WTC11 (cell line): ENCODE data around the gene CRIP2. TPM values are rescaled to one million over a fixed set of nuclear protein-coding genes. Genes with fewer than 3 reads are reported as not detected.

Source experiments
- ATAC-seq: fragments of 200-7000 bp; cut with Tn5 transposase; 2 replicates; pipeline ENCODE4 v1.10.0; 2021; ENCODE audit warnings: mild to moderate bottlenecking, moderate library complexity
- CTCF ChIA-PET: fragments of 300-600 bp; sonication (Branson Sonifier 250); formaldehyde crosslinking; loops from one replicate; lab custom pipeline; 2021; ENCODE audit warnings: antibody characterized with exemption; lab: Charles Lee
- POLR2A ChIA-PET: fragments of 350-600 bp; sonication (Branson Sonifier 250); formaldehyde crosslinking; loops from one replicate; lab custom pipeline; 2021; ENCODE audit warnings: antibody characterized with exemption; lab: Charles Lee
- DNase-seq: peaks from one replicate; pipeline ENCODE4 v3.0.0; 2021; ENCODE audit warnings: low spot score
- H3K27ac Mint-ChIP-seq: 2 replicates; pipeline ENCODE4 v1.8.0; 2021; ENCODE audit warnings: mixed read lengths
- H3K27me3 Mint-ChIP-seq: 2 replicates; pipeline ENCODE4 v1.8.0; 2021; ENCODE audit warnings: low read depth, mild to moderate bottlenecking, moderate library complexity, mixed read lengths
- H3K36me3 Mint-ChIP-seq: 2 replicates; pipeline ENCODE4 v1.8.0; 2021; ENCODE audit warnings: mixed read lengths
- H3K4me1 Mint-ChIP-seq: 2 replicates; pipeline ENCODE4 v1.8.0; 2022; ENCODE audit warnings: mixed read lengths
- H3K4me3 Mint-ChIP-seq: 2 replicates; pipeline ENCODE4 v1.8.0; 2021; ENCODE audit warnings: mild to moderate bottlenecking, moderate library complexity, mixed read lengths
- H3K9me3 Mint-ChIP-seq: 2 replicates; pipeline ENCODE4 v1.8.0; 2021; ENCODE audit warnings: mixed read lengths
- AFF4 ChIP-seq: sonication (generic); formaldehyde crosslinking; IDR thresholded peaks from 2 replicates; pipeline ENCODE4 v1.8.1; 2023; ENCODE audit warnings: mild to moderate bottlenecking, missing genetic modification reagents, borderline replicate concordance
- CREM ChIP-seq: sonication (generic); formaldehyde crosslinking; IDR thresholded peaks from 2 replicates; pipeline ENCODE4 v1.8.1; 2022; ENCODE audit warnings: mild to moderate bottlenecking, missing genetic modification reagents, moderate library complexity
- ELF4 ChIP-seq: sonication (generic); formaldehyde crosslinking; IDR thresholded peaks from 2 replicates; pipeline ENCODE4 v1.8.1; 2022; ENCODE audit warnings: low read depth, mild to moderate bottlenecking, moderate library complexity, missing genetic modification reagents
- ERG ChIP-seq: fragments of 250-450 bp; sonication (Bioruptor Pico); IDR thresholded peaks from 2 replicates; pipeline ENCODE4 v1.8.0; 2021; ENCODE audit warnings: mild to moderate bottlenecking
- HMGA2 ChIP-seq: fragments of 250-450 bp; sonication (Bioruptor Pico); IDR thresholded peaks from 2 replicates; pipeline ENCODE4 v1.4.0; 2021; ENCODE audit warnings: mild to moderate bottlenecking, moderate library complexity
- IRF2 ChIP-seq: sonication (generic); formaldehyde crosslinking; IDR thresholded peaks from 2 replicates; pipeline ENCODE4 v1.8.0; 2022; ENCODE audit warnings: low read depth, missing genetic modification reagents, borderline replicate concordance
- JAZF1 ChIP-seq: fragments of 250-450 bp; sonication (Bioruptor Pico); IDR thresholded peaks from 2 replicates; pipeline ENCODE4 v1.9.0; 2021; ENCODE audit warnings: moderate library complexity, mild to moderate bottlenecking, inconsistent platforms
- KAT7 ChIP-seq: sonication (generic); formaldehyde crosslinking; IDR thresholded peaks from 2 replicates; pipeline ENCODE4 v1.8.1; 2023; ENCODE audit warnings: missing genetic modification reagents, mild to moderate bottlenecking, borderline replicate concordance
- NR2C2 ChIP-seq: sonication (generic); formaldehyde crosslinking; IDR thresholded peaks from 2 replicates; pipeline ENCODE4 v1.8.0; 2022; ENCODE audit warnings: mild to moderate bottlenecking, missing genetic modification reagents
- NR3C1 ChIP-seq: sonication (generic); formaldehyde crosslinking; conservative IDR thresholded peaks from 2 replicates; pipeline ENCODE4 v1.8.1; 2023; ENCODE audit warnings: low read depth, mild to moderate bottlenecking, missing genetic modification reagents
- RORB ChIP-seq: fragments of 250-450 bp; sonication (Bioruptor Pico); IDR thresholded peaks from 2 replicates; pipeline ENCODE4 v1.9.0; 2021; ENCODE audit warnings: mild to moderate bottlenecking
- STAT6 ChIP-seq: sonication (generic); formaldehyde crosslinking; conservative IDR thresholded peaks from 2 replicates; pipeline ENCODE4 v1.8.1; 2023; ENCODE audit warnings: mild to moderate bottlenecking, low read depth, missing genetic modification reagents, moderate library complexity
- TCF7 ChIP-seq: sonication (generic); formaldehyde crosslinking; IDR thresholded peaks from 2 replicates; pipeline ENCODE4 v1.8.0; 2022; ENCODE audit warnings: mild to moderate bottlenecking, low read depth, missing genetic modification reagents, moderate library complexity
- ZNF121 ChIP-seq: sonication (generic); formaldehyde crosslinking; IDR thresholded peaks from 2 replicates; pipeline ENCODE4 v1.8.0; 2023; ENCODE audit warnings: missing genetic modification reagents
- ZNF219 ChIP-seq: sonication (generic); formaldehyde crosslinking; IDR thresholded peaks from 2 replicates; pipeline ENCODE4 v1.8.0; 2023; ENCODE audit warnings: missing genetic modification reagents, mild to moderate bottlenecking, borderline replicate concordance
- ZNF416 ChIP-seq: fragments of 250-450 bp; sonication (Bioruptor Pico); IDR thresholded peaks from 2 replicates; pipeline ENCODE4 v1.9.0; 2021; ENCODE audit warnings: mild to moderate bottlenecking, inconsistent platforms
- ZNF423 ChIP-seq: fragments of 250-450 bp; sonication (Bioruptor Pico); IDR thresholded peaks from 2 replicates; pipeline ENCODE4 v2.1.2; 2022; ENCODE audit warnings: mild to moderate bottlenecking, moderate library complexity
- total RNA-seq: library from RNA; stranded (reverse); gene quantifications from 3 replicates; pipeline ENCODE4 v1.2.3, GENCODE V29; 2021
- TF ChIP-seq, protein P1 (sequence below): fragments of 250-450 bp; sonication (Bioruptor Pico); IDR thresholded peaks from 2 replicates; pipeline ENCODE4 v1.9.0; 2021; ENCODE audit warnings: moderate library complexity, mild to moderate bottlenecking, inconsistent platforms, borderline replicate concordance
- TF ChIP-seq, protein P2 (sequence below): sonication (generic); formaldehyde crosslinking; IDR thresholded peaks from 2 replicates; pipeline ENCODE4 v1.8.1; 2022; ENCODE audit warnings: mild to moderate bottlenecking, moderate library complexity, missing genetic modification reagents
- TF ChIP-seq, protein P3 (sequence below): fragments of 250-450 bp; sonication (Bioruptor Pico); IDR thresholded peaks from 2 replicates; pipeline ENCODE4 v1.9.0; 2021; ENCODE audit warnings: mild to moderate bottlenecking
- TF ChIP-seq, protein P4 (sequence below): sonication (generic); formaldehyde crosslinking; IDR thresholded peaks from 2 replicates; pipeline ENCODE4 v1.8.1; 2022; ENCODE audit warnings: mild to moderate bottlenecking, missing genetic modification reagents, moderate library complexity, borderline replicate concordance
- TF ChIP-seq, protein P5 (sequence below): fragments of 250-450 bp; sonication (Bioruptor Pico); IDR thresholded peaks from 2 replicates; pipeline ENCODE4 v1.9.0; 2021; ENCODE audit warnings: mild to moderate bottlenecking

Gene CRIP2
- total RNA-seq, 1 experiment from 2014 or later: 5.4 TPM

DNA sequence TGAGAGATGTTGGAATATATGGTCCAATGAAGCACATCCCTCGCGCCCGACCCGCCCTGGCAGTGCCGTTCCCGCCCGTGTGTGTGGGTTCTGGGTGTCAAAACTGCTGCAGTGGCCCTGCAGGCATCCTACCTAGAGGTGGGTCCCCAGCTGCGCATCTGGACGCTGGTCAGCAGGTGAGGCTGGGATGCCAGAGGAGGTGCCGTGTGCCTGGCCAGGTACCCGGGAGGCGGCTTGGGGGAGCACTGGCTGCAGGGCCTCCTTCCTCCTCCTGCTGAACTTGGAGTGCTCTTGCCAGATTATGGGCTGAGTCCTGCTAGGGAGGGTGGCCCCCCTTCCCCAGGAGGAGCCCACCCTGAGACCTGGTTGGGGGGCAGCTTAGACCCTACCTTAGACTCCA is 49.8 kb upstream of the CRIP2 start:
- H3K9me3 Mint-ChIP-seq: 0 out of 2 replicates have a peak, but pooled peaks cover 3% of the 10 kb centered on the region
- no peak overlapping the region for H3K27ac Mint-ChIP-seq
- no peak overlapping the region for H3K4me3 Mint-ChIP-seq
- DNase-seq (no peak), ATAC-seq (no peak)
- POLR2A ChIA-PET: no interaction called here
- TF ChIP-seq KAT7 (CRISPR knock-in tag): no peak
- TF ChIP-seq, protein P1, sequence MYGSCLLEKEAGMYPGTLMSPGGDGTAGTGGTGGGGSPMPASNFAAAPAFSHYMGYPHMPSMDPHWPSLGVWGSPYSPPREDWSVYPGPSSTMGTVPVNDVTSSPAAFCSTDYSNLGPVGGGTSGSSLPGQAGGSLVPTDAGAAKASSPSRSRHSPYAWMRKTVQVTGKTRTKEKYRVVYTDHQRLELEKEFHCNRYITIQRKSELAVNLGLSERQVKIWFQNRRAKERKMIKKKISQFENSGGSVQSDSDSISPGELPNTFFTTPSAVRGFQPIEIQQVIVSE: no peak
- no peak for TF ChIP-seq ZNF423 (CRISPR knock-in tag)
- TF ChIP-seq HMGA2 (CRISPR knock-in tag): no peak
- no peak for TF ChIP-seq NR2C2 (CRISPR knock-in tag)
- TF ChIP-seq ZNF121 (CRISPR knock-in tag): no peak
- TF ChIP-seq ERG (CRISPR knock-in tag): no peak
- TF ChIP-seq, protein P2, sequence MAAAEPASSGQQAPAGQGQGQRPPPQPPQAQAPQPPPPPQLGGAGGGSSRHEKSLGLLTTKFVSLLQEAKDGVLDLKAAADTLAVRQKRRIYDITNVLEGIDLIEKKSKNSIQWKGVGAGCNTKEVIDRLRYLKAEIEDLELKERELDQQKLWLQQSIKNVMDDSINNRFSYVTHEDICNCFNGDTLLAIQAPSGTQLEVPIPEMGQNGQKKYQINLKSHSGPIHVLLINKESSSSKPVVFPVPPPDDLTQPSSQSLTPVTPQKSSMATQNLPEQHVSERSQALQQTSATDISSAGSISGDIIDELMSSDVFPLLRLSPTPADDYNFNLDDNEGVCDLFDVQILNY: no peak
- no peak for TF ChIP-seq ELF4 (CRISPR knock-in tag)
- TF ChIP-seq, protein P3, sequence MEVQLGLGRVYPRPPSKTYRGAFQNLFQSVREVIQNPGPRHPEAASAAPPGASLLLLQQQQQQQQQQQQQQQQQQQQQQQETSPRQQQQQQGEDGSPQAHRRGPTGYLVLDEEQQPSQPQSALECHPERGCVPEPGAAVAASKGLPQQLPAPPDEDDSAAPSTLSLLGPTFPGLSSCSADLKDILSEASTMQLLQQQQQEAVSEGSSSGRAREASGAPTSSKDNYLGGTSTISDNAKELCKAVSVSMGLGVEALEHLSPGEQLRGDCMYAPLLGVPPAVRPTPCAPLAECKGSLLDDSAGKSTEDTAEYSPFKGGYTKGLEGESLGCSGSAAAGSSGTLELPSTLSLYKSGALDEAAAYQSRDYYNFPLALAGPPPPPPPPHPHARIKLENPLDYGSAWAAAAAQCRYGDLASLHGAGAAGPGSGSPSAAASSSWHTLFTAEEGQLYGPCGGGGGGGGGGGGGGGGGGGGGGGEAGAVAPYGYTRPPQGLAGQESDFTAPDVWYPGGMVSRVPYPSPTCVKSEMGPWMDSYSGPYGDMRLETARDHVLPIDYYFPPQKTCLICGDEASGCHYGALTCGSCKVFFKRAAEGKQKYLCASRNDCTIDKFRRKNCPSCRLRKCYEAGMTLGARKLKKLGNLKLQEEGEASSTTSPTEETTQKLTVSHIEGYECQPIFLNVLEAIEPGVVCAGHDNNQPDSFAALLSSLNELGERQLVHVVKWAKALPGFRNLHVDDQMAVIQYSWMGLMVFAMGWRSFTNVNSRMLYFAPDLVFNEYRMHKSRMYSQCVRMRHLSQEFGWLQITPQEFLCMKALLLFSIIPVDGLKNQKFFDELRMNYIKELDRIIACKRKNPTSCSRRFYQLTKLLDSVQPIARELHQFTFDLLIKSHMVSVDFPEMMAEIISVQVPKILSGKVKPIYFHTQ (CRISPR knock-in tag): no peak
- H3K4me1 Mint-ChIP-seq: peaks cover 18% of the 10 kb centered on the region
- H3K27me3 Mint-ChIP-seq: no peaks in the 10 kb centered on the region
- CTCF ChIA-PET: no interaction called here
- H3K36me3 Mint-ChIP-seq: peaks cover 27% of the 10 kb centered on the region

DNA sequence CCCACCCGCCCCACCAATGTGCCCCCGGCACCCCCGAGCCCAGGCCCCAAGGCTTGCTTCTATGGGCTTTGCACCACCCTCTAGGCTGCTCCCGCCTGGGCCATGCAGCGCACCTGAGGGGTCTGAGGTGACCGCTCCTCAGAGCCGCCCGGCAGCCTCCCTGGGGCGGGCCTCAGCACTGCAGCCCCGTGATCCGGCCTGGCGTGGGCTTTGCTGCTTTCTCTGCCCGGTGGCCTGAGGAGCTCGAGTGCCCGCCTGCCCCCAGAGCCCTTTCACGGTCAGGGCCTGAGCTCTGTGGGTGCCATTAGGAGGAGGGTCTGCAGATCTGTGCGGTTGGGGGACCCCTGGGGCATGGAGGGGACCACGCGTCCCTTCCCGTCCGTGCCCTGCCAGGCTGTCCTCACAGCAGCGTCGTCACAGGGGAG is 48.8 kb upstream of the CRIP2 start:
- POLR2A ChIA-PET: interaction anchor here (0.6 kb wide), 1 partner anchor 240 kb away, joined by 3 read pairs; no protein-coding TSS in a partner anchor
- H3K9me3 Mint-ChIP-seq: 0 out of 2 replicates have a peak, but pooled peaks cover 3% of the 10 kb centered on the region
- CTCF ChIA-PET: no interaction called here
- H3K27me3 Mint-ChIP-seq: no peaks in the 10 kb centered on the region
- DNase-seq: no peak
- no peak for ATAC-seq
- peaks cover 37% of the 10 kb centered on the region for H3K36me3 Mint-ChIP-seq
- H3K4me1 Mint-ChIP-seq: peaks cover 16% of the 10 kb centered on the region
- no peak overlapping the region for H3K27ac Mint-ChIP-seq
- no peak overlapping the region for H3K4me3 Mint-ChIP-seq
- TF ChIP-seq TCF7 (CRISPR knock-in tag) (no peak), JAZF1 (CRISPR knock-in tag) (no peak), RORB (CRISPR knock-in tag) (no peak), ZNF121 (CRISPR knock-in tag) (no peak), IRF2 (CRISPR knock-in tag) (no peak), ZNF219 (CRISPR knock-in tag) (no peak), AFF4 (CRISPR knock-in tag) (no peak), CREM (CRISPR knock-in tag) (no peak), ZNF416 (no peak), STAT6 (CRISPR knock-in tag) (no peak), NR3C1 (CRISPR knock-in tag) (no peak)
- TF ChIP-seq, protein P4, sequence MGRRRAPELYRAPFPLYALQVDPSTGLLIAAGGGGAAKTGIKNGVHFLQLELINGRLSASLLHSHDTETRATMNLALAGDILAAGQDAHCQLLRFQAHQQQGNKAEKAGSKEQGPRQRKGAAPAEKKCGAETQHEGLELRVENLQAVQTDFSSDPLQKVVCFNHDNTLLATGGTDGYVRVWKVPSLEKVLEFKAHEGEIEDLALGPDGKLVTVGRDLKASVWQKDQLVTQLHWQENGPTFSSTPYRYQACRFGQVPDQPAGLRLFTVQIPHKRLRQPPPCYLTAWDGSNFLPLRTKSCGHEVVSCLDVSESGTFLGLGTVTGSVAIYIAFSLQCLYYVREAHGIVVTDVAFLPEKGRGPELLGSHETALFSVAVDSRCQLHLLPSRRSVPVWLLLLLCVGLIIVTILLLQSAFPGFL: no peak
- TF ChIP-seq, protein P5, sequence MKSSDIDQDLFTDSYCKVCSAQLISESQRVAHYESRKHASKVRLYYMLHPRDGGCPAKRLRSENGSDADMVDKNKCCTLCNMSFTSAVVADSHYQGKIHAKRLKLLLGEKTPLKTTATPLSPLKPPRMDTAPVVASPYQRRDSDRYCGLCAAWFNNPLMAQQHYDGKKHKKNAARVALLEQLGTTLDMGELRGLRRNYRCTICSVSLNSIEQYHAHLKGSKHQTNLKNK: no peak
